Measurements from ENCODE around the gene SEMA7A.

The SEMA7A gene

DNA sequence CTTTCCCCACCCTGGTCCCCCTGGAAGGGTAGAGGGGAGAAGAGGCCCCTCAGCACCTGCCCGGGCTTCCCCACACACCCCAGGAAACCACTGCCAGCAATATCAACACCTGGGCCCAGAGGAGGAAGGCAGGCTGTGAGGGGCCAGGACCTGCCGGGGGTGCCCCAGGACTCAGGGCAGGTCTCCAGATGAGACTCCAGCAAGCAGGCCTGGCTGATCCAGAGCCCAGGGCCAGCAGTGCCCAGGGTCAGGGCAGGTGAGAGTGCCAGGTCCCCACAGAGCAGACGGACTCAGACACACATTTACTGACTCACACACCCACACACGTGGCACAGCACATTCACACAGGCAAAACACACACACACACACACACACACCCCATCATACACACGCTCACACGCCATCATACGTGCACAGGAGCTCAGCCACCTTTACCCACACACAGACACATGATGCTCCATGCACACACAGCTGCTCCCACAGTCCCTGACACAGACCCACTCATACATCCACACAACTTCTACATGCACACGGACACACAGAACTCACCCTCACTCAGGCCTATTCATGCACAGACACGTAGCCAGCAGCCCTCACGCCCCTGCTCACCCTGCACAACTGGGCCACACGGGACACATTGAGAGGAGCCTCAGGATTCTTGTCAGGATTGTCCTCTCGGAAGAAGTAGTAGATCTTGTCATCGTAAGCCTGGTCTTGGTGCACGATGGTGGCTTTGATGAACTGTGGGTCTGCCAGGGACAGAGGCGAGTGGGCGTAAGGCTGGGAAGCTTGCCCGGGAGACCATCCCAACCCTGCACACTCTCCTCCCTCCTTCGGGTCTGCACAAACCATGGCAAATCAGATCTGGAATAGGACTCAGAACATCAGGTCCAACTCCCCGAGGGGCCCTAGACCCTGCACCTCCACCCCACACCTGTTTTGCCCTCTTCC lies 17.5 kb downstream of the SEMA7A start:
- DNase-seq (ENCODE audit: low read depth in 2 of 2): no peak

DNA sequence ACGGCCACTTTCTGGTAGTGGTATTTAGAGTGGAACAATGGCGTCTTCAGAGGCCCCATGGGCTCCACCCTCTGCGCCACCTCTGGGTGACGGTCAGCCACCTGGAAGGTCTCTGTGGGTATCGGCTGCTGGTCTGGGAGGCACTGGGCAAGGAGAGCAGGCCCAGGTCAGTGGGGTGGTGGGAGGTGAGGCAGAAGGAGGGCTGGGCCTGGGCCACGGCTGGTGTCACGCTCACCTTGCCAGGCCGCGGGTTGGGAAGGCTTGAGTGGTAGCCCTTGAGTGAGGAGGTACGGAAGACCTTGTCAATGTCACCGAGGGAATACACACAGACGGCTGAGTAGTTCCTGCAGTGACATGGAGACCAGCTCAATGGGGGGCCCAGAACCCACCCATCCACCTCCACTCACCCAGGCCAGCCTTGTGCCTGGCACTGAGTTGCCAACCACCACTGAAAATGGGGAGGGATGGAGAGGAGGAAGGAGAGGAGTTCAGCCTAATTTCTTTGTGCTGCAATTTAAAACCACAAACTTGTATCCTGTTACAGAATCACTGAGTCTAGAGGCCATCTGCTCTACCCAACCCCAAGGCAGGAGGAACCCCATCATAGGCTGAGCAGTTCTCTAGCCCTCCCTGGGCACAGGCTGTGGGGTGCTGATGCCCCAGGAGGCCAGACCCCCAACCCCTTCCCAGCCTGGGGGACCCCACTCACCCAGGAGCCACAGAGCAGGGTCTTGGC lies 19.0 kb downstream of the SEMA7A start:
- DNase-seq (ENCODE audit: low read depth in 2 of 2): no peak

DNA sequence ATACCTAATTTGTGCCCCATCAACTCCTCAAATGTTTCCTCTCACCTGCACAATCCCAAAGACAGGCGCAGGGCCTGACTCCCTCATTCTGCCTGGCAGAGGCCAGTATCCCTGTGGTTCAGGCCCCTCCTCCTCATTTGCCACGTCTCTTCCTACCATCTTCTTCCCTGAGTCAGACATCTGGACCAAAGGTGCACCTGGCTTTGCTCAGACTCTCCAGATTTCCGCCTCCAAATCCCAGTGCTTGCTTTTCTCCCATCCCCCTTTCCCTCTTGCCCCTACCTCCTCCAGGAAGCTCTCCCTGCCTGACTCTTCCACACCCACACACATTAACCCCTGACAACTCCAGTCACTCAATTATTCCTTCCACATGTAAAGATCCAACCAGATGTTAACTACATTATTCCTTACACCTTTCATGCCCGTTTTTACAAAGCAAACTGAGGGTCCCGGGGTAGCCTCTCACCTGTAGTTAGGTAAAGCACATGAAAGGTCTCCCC lies 19.6 kb downstream of the SEMA7A start:
- DNase-seq (ENCODE audit: low read depth in 2 of 2): no peak

DNA sequence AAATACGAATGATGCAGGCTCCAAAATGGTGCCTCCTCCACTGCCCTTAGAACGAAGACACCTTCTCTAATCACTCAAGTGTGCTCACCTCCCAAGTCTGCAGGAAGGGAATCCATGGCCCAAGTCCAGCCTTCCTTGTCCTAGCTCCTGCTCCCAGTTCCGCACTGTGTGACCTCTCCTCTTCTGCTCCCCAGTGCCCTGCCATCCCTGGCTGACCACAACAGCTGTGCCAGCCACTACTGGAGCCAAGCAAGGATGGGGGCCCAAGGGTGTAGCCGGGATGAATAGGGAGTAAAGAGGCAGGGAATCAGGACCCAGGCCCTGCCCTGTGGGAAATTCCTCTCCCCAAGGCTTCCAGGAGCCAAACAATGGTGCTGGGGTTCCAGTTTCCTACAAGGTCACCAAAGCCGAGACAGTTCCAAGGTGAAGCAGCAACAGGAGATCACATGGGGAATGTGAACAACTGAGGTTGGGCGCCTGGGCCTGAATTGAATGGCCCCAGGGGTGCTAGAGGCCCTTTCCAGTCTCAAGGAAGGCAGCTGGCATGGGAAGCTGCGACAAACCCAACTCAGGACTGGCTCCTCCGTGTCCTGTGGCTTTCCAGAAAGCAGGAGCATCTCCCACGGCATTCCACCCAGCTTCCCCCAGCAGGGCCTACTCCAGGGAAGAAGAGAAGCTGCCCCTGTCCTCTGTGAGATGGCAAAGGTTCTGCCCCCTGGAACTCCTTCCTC lies 20.2 kb downstream of the SEMA7A start:
- DNase-seq (ENCODE audit: low read depth in 2 of 2): no peak

DNA sequence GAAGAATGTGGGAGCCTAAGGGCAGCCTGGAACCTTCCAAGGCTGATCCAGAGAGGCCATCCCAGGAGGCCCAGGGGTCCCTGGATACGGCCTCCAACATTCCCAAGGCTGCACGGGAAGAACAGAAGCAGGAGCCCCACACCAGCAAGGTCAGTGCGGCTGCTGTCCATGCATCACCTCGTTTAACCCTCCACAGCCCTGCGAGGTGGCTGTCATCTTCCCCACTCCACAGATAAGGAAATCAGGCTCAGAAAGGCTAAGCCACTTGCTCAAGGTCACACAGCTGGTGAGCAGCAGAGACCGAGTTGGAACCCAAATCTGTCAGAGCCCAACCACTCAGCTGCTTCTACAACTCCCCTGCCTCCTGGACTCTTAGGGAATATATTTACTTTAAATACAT lies 21.6 kb downstream of the SEMA7A start:
- no peak for DNase-seq (ENCODE audit: low read depth in 2 of 2)

DNA sequence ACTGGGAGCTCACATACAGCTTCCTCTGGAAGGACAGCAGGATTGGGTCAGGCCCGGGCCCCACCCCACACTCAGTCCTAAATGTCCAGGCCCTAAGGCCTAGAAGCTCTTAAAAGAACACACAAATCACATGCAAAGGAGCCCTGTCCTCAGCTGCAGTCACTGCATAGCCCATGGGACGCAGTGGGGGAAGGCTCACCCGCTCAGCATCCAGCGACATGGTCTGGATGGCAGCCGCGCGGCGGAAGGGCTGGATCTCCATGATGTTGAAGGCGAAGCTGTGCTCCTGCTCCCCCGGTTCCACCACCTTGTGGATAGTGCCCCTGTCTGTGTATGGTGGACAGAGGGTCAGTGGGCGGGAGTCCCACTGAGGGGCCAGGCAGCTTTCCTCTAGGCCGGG lies 22.1 kb downstream of the SEMA7A start:
- DNase-seq (ENCODE audit: low read depth in 2 of 2): no peak

DNA sequence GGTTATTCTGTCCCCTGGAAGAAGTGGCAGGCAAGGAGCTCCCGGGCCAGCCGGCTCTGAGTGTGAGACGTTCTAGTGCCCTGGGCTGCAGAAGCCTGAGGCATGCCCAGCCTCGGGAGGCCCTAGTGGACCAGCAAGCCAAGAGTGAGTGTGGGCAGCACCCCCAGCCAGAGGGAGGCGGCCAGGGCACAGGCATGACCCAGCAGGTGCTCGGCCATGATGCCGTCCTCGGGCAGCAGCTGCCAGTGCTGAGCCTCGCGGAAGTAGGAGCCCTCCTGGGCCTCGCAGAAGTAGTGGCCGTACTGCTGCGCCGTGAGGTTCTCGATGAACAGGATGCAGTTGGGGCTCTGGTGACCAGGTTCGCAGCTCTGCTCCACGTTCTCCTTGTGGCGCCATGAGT lies 23.3 kb downstream of the SEMA7A start:
- DNase-seq (ENCODE audit: low read depth in 2 of 2): no peak

DNA sequence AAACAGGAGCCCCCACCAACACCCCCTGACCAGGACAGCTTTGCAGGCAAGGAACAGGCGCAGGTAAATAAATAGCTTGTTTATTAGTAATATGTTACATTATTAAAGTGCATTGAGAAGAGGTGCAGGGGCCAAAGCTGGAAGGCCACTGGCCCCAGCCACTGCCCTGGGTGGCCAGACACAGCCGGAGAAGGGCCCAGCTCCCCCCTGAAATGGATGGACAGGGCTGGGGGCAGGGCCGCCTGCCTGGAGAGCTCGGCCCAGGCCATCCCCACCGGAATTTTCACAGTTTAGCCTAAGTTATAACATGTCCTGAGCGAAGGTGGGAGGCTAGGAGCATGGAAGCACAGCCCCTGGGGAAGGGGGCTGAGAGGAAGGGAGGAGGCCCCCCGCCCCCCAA lies 24.5 kb downstream of the SEMA7A start:
- DNase-seq (ENCODE audit: low read depth in 2 of 2): no peak

DNA sequence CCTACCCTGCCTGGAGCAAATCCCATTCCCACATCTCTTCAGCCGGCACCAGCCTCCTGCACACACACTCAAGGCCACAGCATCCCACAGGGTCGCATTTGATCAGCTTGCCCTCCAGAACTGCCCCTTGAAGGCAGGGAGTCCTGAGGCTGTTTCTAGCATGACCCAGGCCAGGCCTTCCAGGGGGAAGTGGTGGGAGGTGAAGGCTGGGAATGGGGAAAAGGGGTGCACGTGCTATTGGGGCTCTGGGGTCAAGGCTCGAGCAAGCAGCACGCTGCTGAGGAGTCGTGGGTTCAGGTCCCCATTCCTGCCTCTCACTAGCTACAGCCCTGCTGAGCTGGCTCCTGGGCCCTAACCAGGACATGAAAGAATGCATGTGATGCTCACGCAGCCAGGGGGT lies 24.9 kb downstream of the SEMA7A start:
- DNase-seq (ENCODE audit: low read depth in 2 of 2): no peak

GRCh38 chr15:74408385-74408784 lies 25.4 kb downstream of the SEMA7A start:
- no peak for DNase-seq (ENCODE audit: low read depth in 2 of 2)

- DNase-seq (ENCODE audit: low read depth in 2 of 2): no peak
Measured at GRCh38 chr15:74406992-74407705, 26.6 kb downstream of the SEMA7A start.

DNA sequence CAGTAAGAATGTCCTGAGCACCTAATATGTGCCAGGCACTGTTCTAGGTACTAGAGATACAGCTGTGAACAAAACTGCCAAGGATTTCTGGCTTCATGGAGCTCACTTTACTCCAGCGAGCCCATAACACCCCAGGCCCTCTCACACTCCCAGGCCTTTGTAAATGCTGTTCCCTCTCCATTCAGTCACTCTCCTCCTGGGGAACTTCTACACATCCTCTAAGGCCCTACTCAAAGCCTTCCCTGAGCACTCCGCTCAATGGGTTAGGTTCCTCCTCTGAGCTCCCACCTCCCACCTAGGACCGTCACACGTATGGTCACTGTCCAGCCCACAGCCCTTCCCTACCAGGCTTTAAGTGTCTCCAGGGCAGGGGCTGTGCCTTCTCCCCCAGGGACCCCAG lies 27.2 kb downstream of the SEMA7A start:
- no peak for DNase-seq (ENCODE audit: low read depth in 2 of 2)

DNA sequence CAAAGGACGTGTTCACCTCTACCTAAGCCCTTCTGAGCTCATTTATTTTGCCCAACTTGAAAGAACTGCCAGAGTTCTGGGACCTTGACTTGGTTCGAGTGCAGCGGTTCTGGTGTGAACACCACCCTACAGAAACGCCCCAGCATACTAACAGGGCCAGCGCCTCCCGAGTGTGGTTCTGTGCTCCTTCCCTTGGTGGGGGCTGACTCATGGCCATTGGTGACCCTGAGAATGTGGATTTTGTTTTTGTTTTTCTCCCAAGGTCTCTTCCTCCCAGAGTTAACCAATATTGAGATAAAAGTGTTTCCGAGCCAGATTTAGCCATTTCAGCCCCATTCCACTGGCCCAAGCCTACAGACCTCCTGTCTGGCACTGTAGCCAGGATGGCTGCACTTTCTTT lies 27.9 kb downstream of the SEMA7A start:
- DNase-seq (ENCODE audit: low read depth in 2 of 2): no peak

- no peak for DNase-seq (ENCODE audit: low read depth in 2 of 2)
Measured at GRCh38 chr15:74403991-74404563, 29.7 kb downstream of the SEMA7A start.

GRCh38 chr15:74403588-74403919 lies 30.2 kb downstream of the SEMA7A start:
- DNase-seq (ENCODE audit: low read depth in 2 of 2): no peak

DNA sequence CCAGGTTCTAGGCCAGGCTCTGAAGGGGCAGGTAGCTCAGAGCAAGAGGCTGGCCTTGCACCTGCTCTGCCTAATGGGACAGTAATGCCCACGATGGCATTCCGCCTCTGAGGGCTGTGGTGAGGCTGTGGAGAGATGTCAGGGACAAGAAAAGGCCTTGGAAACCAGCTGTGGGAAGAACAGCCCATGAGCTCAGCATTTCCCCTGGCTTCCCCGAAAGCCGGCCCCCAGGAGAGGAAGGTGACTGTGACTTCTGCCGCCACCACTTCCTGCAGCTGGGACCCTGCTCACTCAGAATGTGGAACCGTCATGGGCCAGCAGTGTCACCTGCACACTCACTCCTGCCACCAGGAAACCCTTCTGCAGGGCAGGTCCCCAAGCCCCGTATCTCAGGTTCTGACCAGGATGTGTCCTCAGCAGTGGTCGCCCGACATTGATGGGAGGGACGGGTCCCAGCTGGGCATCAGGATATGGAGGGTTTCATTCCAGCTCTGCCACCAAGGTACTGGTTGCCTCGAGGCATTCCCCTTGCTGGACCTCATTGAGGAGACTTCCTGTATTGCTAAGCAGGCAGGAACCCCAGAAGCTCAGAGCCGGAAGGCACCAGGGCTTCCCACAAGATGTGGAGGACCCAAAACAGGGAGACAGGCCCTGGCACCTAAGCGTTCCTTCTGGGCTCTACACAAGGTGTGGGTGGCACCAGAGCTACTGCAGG lies 30.7 kb downstream of the SEMA7A start:
- DNase-seq (ENCODE audit: low read depth in 2 of 2): peak; percentile 53 to 54

DNA sequence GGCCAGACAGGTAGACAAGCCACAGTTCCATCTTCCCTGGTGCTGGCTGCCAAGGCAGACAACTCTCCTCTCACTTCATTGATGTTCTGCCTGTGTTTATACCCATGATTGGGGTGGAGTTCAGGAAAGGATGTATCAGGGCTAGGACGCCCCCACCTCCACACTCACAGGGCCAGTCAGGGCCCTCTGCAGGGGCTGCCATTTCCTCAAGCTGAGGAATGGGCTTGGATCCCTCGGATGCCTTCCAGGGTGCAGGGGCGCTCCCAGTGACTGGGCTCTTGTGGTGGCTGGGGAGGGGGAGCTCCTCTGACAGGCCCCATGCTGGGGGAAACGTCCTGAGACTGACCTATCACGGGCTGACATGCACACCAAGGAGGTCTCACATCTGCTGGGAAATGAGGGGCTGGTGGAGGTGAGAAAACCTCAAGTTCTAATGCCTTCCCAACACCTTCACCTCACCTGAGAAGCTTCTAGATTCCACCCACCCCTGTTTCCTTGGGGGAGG lies 31.4 kb downstream of the SEMA7A start:
- no peak for DNase-seq (ENCODE audit: low read depth in 2 of 2)

- DNase-seq (ENCODE audit: low read depth in 2 of 2): no peak
Measured at GRCh38 chr15:74400915-74401757, 32.6 kb downstream of the SEMA7A start.

DNA sequence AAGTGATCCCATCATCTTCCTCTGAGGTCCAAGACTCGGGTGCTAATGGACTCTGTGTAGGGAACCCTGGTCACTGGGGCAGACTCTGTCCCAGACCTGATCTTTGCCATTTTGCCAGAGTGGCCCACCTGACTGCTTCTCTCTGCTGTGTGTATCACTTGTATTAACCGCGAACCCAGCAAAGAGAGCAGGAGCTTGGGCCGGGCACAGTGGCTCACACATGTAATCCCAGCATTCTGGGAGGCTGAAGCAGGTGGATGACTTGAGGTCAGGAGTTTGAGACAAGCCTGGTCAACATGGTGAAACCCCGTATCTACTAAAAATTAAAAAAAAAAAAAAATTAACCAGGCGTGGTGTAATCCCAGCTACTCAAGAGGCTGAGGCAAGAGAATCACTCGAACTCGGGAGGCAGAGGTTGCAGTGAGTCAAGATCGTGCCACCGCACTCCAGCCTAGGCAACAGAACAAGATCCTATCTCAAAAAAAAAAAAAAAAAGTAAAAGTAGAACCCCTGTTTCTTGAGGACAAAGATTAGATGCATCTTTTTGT lies 33.4 kb downstream of the SEMA7A start:
- no peak for DNase-seq (ENCODE audit: low read depth in 2 of 2)
